ENCODE data around the gene SV2C. TPM values are rescaled to one million over a fixed set of nuclear protein-coding genes. Genes with fewer than 3 reads are reported as not detected.

Gene SV2C
- total RNA-seq, 1 experiment from 2014 or later, result not detected

DNA sequence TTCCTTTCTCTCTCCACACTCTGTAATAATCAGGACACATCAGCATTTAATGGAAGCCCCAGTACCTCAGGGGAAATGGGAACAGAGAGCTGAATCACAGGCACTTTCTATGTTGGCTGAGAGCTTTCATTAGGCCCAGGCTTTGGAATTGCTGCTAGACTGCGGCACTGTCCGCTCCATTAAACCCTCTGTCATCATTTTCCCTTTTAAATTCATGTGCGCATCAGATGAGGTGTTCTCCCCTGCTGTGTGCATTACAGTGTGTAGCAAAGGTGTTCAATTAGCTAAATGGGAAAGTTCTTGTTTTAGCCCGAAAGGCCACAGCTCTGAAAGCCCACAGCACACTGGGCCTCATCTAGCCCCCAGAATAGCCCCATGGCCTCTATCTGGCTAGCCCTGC, 133.6 kb downstream of the SV2C start:
- Histone ChIP-seq H3K4me3 (replicated peaks in 1 of 2; ENCODE audit: low read depth in 1 of 2, low read length in 2 of 2) (no peak overlapping the region), H3K27me3 (ENCODE audit: insufficient read depth, low read length) (no peaks in the 10 kb centered on the region; the same call in 1 of the 2 replicates), H3K9ac (ENCODE audit: low read length) (no peak overlapping the region), H2AFZ (ENCODE audit: low read depth, low read length, poor library complexity, severe bottlenecking) (no peak overlapping the region), H3K9me3 (ENCODE audit: control insufficient read depth in 1 of 2, insufficient read depth in 1 of 2, low read depth in 1 of 2, low read length in 2 of 2) (no peaks in the 10 kb centered on the region), H3K79me2 (ENCODE audit: insufficient read depth, low read length) (no peaks in the 10 kb centered on the region), H3K4me1 (ENCODE audit: control insufficient read depth in 1 of 2, insufficient read depth in 2 of 2, low read length in 2 of 2) (no peaks in the 10 kb centered on the region), H3K36me3 (ENCODE audit: control insufficient read depth in 1 of 2, insufficient read depth in 2 of 2, low read length in 2 of 2) (no peaks in the 10 kb centered on the region), H3K4me2 (ENCODE audit: low read length) (no peak overlapping the region), H3K27ac (ENCODE audit: low read depth, low read length) (no peak overlapping the region), H4K20me1 (ENCODE audit: insufficient read depth) (no peaks in the 10 kb centered on the region), H3K9me2 (ENCODE audit: insufficient read depth) (no peaks in the 10 kb centered on the region)
- no TSS peak for BruUV-seq (replicated peaks)
- no peak for DNase-seq (ENCODE audit: low read depth, low spot score)
- POLR2A ChIA-PET, result no interaction called here
- TF ChIP-seq, protein P1, sequence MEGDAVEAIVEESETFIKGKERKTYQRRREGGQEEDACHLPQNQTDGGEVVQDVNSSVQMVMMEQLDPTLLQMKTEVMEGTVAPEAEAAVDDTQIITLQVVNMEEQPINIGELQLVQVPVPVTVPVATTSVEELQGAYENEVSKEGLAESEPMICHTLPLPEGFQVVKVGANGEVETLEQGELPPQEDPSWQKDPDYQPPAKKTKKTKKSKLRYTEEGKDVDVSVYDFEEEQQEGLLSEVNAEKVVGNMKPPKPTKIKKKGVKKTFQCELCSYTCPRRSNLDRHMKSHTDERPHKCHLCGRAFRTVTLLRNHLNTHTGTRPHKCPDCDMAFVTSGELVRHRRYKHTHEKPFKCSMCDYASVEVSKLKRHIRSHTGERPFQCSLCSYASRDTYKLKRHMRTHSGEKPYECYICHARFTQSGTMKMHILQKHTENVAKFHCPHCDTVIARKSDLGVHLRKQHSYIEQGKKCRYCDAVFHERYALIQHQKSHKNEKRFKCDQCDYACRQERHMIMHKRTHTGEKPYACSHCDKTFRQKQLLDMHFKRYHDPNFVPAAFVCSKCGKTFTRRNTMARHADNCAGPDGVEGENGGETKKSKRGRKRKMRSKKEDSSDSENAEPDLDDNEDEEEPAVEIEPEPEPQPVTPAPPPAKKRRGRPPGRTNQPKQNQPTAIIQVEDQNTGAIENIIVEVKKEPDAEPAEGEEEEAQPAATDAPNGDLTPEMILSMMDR (IDR thresholded peaks at IDR 0.05 in 2 of 3, conservative IDR thresholded peaks at IDR 0.05 in 1 of 3; ENCODE audit: borderline replicate concordance in 1 of 3, insufficient read depth in 1 of 3, low read depth in 2 of 3, low read length in 2 of 3), result no peak
- TF ChIP-seq, protein P2, sequence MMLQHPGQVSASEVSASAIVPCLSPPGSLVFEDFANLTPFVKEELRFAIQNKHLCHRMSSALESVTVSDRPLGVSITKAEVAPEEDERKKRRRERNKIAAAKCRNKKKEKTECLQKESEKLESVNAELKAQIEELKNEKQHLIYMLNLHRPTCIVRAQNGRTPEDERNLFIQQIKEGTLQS (IDR thresholded peaks at IDR 0.05), result no peak
- TF ChIP-seq ZNF274 (IDR thresholded peaks at IDR 0.05; ENCODE audit: low read depth, low read length), result no peak
- no peak for TF ChIP-seq SIN3A (IDR thresholded peaks at IDR 0.05; ENCODE audit: low read depth)
- TF ChIP-seq EZH2 (IDR thresholded peaks at IDR 0.05), result no peak
- RAD21 ChIA-PET (ENCODE audit: low non-redundant PET in 1 of 2, low total read pairs in 2 of 2, uncharacterized antibody in 2 of 2, unreplicated experiment in 2 of 2), result no interaction called here
- ATAC-seq, result no peak
- CTCF ChIA-PET, result interaction anchor here (1.0 kb wide), 1 partner anchor 42 kb away, joined by 3 read pairs; no protein-coding TSS in a partner anchor
- intact Hi-C loops (cut with micrococcal nuclease), result no loop called here

DNA sequence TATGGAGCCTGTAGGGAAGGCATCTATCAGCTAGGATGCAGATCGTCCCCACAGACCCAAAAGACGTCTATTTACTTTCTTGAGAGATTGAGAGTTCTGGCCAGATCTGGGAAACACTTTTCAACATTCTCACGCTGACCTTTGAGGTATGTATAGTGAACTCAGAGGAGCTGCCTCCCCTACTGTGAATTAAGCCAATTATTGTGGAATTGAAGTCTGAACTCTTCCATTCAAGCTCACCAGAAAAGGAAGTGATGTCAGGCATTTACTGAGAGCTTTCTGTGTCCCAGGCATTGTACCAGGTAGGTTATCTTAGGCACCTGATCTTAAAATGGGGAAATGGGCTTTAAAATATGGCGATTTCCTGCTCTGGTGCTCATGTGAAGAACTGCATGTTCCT, 136.5 kb downstream of the SV2C start:
- H3K9me2 ChIP-seq (ENCODE audit: insufficient read depth), result no peaks in the 10 kb centered on the region
- no peaks in the 10 kb centered on the region for H3K9me3 ChIP-seq (ENCODE audit: control insufficient read depth in 1 of 2, insufficient read depth in 1 of 2, low read depth in 1 of 2, low read length in 2 of 2)
- DNase-seq (ENCODE audit: low read depth, low spot score), result no peak
- H3K4me3 ChIP-seq (replicated peaks in 1 of 2; ENCODE audit: low read depth in 1 of 2, low read length in 2 of 2), result no peak overlapping the region
- intact Hi-C loops (cut with micrococcal nuclease), result no loop called here
- no peaks in the 10 kb centered on the region for H3K79me2 ChIP-seq (ENCODE audit: insufficient read depth, low read length)
- no TSS peak for BruUV-seq (replicated peaks)
- no peak overlapping the region for H3K27ac ChIP-seq (ENCODE audit: low read depth, low read length)
- ChIA-PET RAD21 (ENCODE audit: low non-redundant PET in 1 of 2, low total read pairs in 2 of 2, uncharacterized antibody in 2 of 2, unreplicated experiment in 2 of 2) (no interaction called here), POLR2A (no interaction called here), CTCF (no interaction called here)
- no peak for ATAC-seq
- no peaks in the 10 kb centered on the region for H4K20me1 ChIP-seq (ENCODE audit: insufficient read depth)
- no peak for TF ChIP-seq ZNF274 (IDR thresholded peaks at IDR 0.05; ENCODE audit: low read depth, low read length)
- no peak for TF ChIP-seq SP1 (IDR thresholded peaks at IDR 0.05; ENCODE audit: low read depth)
- no peak for TF ChIP-seq JUND (IDR thresholded peaks at IDR 0.05)
- TF ChIP-seq YY1 (IDR thresholded peaks at IDR 0.05; ENCODE audit: extremely low read depth, insufficient replicate concordance, low read depth, low read length), result no peak
- TF ChIP-seq, protein P2 (IDR thresholded peaks at IDR 0.05), result no peak
- TF ChIP-seq POLR2A (IDR thresholded peaks at IDR 0.05; ENCODE audit: borderline replicate concordance, extremely low read depth, insufficient read depth, insufficient read length), result no peak
- no peak for TF ChIP-seq TCF7L2 (IDR thresholded peaks at IDR 0.05; ENCODE audit: borderline replicate concordance, extremely low read depth, insufficient read depth, insufficient read length)
- TF ChIP-seq EZH2phosphoT487 (IDR thresholded peaks at IDR 0.05; ENCODE audit: borderline replicate concordance), result no peak
- no peak for TF ChIP-seq CBX3 (IDR thresholded peaks at IDR 0.05; ENCODE audit: low read depth)
- TF ChIP-seq, protein P3, sequence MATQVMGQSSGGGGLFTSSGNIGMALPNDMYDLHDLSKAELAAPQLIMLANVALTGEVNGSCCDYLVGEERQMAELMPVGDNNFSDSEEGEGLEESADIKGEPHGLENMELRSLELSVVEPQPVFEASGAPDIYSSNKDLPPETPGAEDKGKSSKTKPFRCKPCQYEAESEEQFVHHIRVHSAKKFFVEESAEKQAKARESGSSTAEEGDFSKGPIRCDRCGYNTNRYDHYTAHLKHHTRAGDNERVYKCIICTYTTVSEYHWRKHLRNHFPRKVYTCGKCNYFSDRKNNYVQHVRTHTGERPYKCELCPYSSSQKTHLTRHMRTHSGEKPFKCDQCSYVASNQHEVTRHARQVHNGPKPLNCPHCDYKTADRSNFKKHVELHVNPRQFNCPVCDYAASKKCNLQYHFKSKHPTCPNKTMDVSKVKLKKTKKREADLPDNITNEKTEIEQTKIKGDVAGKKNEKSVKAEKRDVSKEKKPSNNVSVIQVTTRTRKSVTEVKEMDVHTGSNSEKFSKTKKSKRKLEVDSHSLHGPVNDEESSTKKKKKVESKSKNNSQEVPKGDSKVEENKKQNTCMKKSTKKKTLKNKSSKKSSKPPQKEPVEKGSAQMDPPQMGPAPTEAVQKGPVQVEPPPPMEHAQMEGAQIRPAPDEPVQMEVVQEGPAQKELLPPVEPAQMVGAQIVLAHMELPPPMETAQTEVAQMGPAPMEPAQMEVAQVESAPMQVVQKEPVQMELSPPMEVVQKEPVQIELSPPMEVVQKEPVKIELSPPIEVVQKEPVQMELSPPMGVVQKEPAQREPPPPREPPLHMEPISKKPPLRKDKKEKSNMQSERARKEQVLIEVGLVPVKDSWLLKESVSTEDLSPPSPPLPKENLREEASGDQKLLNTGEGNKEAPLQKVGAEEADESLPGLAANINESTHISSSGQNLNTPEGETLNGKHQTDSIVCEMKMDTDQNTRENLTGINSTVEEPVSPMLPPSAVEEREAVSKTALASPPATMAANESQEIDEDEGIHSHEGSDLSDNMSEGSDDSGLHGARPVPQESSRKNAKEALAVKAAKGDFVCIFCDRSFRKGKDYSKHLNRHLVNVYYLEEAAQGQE (IDR thresholded peaks at IDR 0.05; ENCODE audit: low read depth), result no peak
- no peak for TF ChIP-seq POLR2AphosphoS5 (IDR thresholded peaks at IDR 0.05; ENCODE audit: low read depth, low read length)
- no peak for TF ChIP-seq FOSL1 (IDR thresholded peaks at IDR 0.05; ENCODE audit: low read depth)
- TF ChIP-seq RAD21 (IDR thresholded peaks at IDR 0.05; ENCODE audit: low read depth), result no peak
- H3K4me1 ChIP-seq (ENCODE audit: control insufficient read depth in 1 of 2, insufficient read depth in 2 of 2, low read length in 2 of 2), result no peaks in the 10 kb centered on the region
- H3K36me3 ChIP-seq (ENCODE audit: control insufficient read depth in 1 of 2, insufficient read depth in 2 of 2, low read length in 2 of 2), result no peaks in the 10 kb centered on the region
- no peak overlapping the region for H3K9ac ChIP-seq (ENCODE audit: low read length)
- no peak overlapping the region for H3K4me2 ChIP-seq (ENCODE audit: low read length)
- H3K27me3 ChIP-seq (ENCODE audit: insufficient read depth, low read length), result no peaks in the 10 kb centered on the region
- no peak overlapping the region for H2AFZ ChIP-seq (ENCODE audit: low read depth, low read length, poor library complexity, severe bottlenecking)

Data from HCT116 (cell line).